ENCODE results near the gene ZNF778.

DNA sequence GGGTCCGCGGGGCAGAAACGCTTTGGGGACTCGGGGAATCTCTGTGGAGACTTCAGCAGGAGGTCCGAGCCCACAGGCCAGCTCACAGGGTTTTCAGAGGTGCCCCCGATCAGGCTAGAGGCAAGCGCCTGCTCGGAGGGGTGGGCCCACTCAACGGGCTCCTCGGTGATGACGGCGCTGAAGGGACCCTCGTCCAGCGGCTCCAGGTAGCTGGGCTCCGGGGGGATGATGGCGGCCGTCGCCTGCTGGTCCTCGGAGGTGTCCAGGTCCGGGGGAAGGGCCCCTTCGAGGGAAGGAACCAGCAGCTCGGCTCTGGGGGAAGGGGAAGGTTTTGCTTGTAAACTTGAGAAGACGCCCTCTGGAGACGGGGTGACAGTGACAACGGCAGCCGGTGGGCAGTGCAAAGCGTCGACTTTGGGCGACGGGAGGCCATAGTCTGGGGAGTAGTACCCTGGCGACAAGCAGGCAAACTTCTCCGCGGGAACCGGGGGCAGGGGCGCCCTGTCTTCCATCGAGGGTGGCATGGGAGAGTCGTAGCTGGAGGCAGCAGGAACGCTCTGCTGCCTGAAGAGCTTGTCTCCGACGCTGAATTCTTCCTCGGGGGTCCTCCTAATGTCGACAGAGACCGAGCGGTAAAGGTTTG lies 63.2 kb downstream of the ZNF778 start:
- no peak for TF ChIP-seq POLR2A (IDR thresholded peaks at IDR 0.05)
- TF ChIP-seq, protein P1, sequence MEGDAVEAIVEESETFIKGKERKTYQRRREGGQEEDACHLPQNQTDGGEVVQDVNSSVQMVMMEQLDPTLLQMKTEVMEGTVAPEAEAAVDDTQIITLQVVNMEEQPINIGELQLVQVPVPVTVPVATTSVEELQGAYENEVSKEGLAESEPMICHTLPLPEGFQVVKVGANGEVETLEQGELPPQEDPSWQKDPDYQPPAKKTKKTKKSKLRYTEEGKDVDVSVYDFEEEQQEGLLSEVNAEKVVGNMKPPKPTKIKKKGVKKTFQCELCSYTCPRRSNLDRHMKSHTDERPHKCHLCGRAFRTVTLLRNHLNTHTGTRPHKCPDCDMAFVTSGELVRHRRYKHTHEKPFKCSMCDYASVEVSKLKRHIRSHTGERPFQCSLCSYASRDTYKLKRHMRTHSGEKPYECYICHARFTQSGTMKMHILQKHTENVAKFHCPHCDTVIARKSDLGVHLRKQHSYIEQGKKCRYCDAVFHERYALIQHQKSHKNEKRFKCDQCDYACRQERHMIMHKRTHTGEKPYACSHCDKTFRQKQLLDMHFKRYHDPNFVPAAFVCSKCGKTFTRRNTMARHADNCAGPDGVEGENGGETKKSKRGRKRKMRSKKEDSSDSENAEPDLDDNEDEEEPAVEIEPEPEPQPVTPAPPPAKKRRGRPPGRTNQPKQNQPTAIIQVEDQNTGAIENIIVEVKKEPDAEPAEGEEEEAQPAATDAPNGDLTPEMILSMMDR (IDR thresholded peaks at IDR 0.05): no peak
